Keratinocyte (primary cell): ENCODE data around the gene CASTOR1. TPM values are rescaled to one million over a fixed set of nuclear protein-coding genes. Genes with fewer than 3 reads are reported as not detected.

ENCODE experiments used
- DNase-seq: peaks from one replicate; pipeline ENCODE4 v3.0.0-alpha.2; 2011; ENCODE audit warnings: low read depth, missing footprints, low spot score
- FAIRE-seq: peaks from 2 replicates; lab custom pipeline; 2011; peaks lifted over from hg19 to GRCh38; lab: Jason Lieb, UNC
- H2AFZ ChIP-seq: 2 replicates; pipeline ENCODE4 v1.6.0; 2012; ENCODE audit warnings: low read length, control low read depth, inconsistent platforms; ENCODE audit not compliant: control insufficient read depth
- H3K27ac ChIP-seq: 2 replicates; pipeline ENCODE4 v1.5.1; 2011; ENCODE audit warnings: low read length; ENCODE audit not compliant: control insufficient read depth, insufficient read depth
- H3K27me3 ChIP-seq: 3 replicates; pipeline ENCODE4 v1.6.0; 2011; ENCODE audit warnings: low read length; ENCODE audit not compliant: control insufficient read depth, insufficient read depth; ENCODE audit errors: extremely low read depth
- H3K36me3 ChIP-seq, 2 experiments: 2 replicates in 1 of 2; 3 replicates in 1 of 2; pipeline ENCODE4 v1.5.1; 2011; ENCODE audit warnings: low read length in 2 of 2, mild to moderate bottlenecking in 1 of 2; ENCODE audit not compliant: control insufficient read depth in 2 of 2, insufficient read depth in 2 of 2; ENCODE audit errors: extremely low read depth in 1 of 2
- H3K4me1 ChIP-seq: 3 replicates; pipeline ENCODE4 v1.5.1; 2011; ENCODE audit warnings: low read length; ENCODE audit not compliant: control insufficient read depth, insufficient read depth; ENCODE audit errors: extremely low read depth
- H3K4me2 ChIP-seq: 3 replicates; pipeline ENCODE4 v1.6.0; 2011; ENCODE audit warnings: low read depth, low read length; ENCODE audit not compliant: control insufficient read depth, insufficient read depth; ENCODE audit errors: extremely low read depth
- H3K4me3 ChIP-seq, 3 experiments: fragments of 200-600 bp in 1 of 3; sonication (generic) in 1 of 3; 2 replicates in 2 of 3; 3 replicates in 1 of 3; pipeline ENCODE4 v1.5.1; 2011 to 2016; ENCODE audit warnings: low read length in 3 of 3, mild to moderate bottlenecking in 3 of 3, control low read depth in 2 of 3, inconsistent platforms in 1 of 3, low read depth in 1 of 3, mixed read lengths in 1 of 3, mixed run types in 1 of 3, moderate library complexity in 1 of 3; ENCODE audit not compliant: control insufficient read depth in 2 of 3, insufficient read depth in 2 of 3; ENCODE audit errors: extremely low read depth in 1 of 3
- H3K79me2 ChIP-seq: 2 replicates; pipeline ENCODE4 v1.6.0; 2012; ENCODE audit warnings: low read length; ENCODE audit not compliant: control insufficient read depth, insufficient read depth
- H3K9ac ChIP-seq: 3 replicates; pipeline ENCODE4 v1.6.0; 2011; ENCODE audit warnings: low read length; ENCODE audit not compliant: control insufficient read depth, insufficient read depth; ENCODE audit errors: extremely low read depth
- H3K9me1 ChIP-seq: 3 replicates; pipeline ENCODE4 v1.6.0; 2011; ENCODE audit warnings: low read length; ENCODE audit not compliant: control insufficient read depth, insufficient read depth; ENCODE audit errors: extremely low read depth
- H3K9me3 ChIP-seq: 2 replicates; pipeline ENCODE4 v1.5.1; 2012; ENCODE audit warnings: low read depth, low read length; ENCODE audit not compliant: control insufficient read depth
- H4K20me1 ChIP-seq: 3 replicates; pipeline ENCODE4 v1.6.0; 2011; ENCODE audit warnings: low read length; ENCODE audit not compliant: control insufficient read depth, insufficient read depth; ENCODE audit errors: extremely low read depth
- CTCF ChIP-seq, 3 experiments: IDR thresholded peaks in 1 of 3; conservative IDR thresholded peaks in 1 of 3; optimal IDR thresholded peaks in 1 of 3; 2 replicates in 2 of 3; 3 replicates in 1 of 3; pipeline versions ENCODE3 to v1.5.1; 2011; ENCODE audit warnings: low read length in 3 of 3, mild to moderate bottlenecking in 3 of 3, moderate library complexity in 2 of 3, control low read depth in 1 of 3, inconsistent platforms in 1 of 3; ENCODE audit not compliant: insufficient read depth in 2 of 3; ENCODE audit errors: extremely low read depth in 1 of 3
- EZH2 ChIP-seq: IDR thresholded peaks from one replicate; pipeline ENCODE4 v1.6.1; 2012; ENCODE audit warnings: inconsistent platforms, mild to moderate bottlenecking, low read length, moderate library complexity
- dilution Hi-C: fragments of 300-500 bp; cut with MboI; formaldehyde crosslinking; loops from one replicate; pipeline ENCODE4 v1.7.0; 2020; ENCODE audit warnings: low sequenced_read_pairs; ENCODE audit not compliant: extremely low pct_ligation_motif_present
- polyA plus RNA-seq, 5 experiments: library from polyadenylated mRNA; depleted of rRNA in 3 of 5; stranded (reverse) in 3 of 5; stranded (forward) in 1 of 5; unstranded in 1 of 5; fragments of >200 nt; gene quantifications; 1 replicate in 1 of 5; 2 replicates in 3 of 5; 3 replicates in 1 of 5; pipeline versions ENCODE4 v1.2.1 to v1.2.3, GENCODE V29; 2011 to 2012; ENCODE audit warnings: missing spikeins in 2 of 5, low read depth in 1 of 5, low replicate concordance in 1 of 5

The CASTOR1 gene
- polyA plus RNA-seq, 1 donor (not counting 4 experiments of a cell fraction or from before 2014, with no cell fraction given): 9.1 TPM

DNA sequence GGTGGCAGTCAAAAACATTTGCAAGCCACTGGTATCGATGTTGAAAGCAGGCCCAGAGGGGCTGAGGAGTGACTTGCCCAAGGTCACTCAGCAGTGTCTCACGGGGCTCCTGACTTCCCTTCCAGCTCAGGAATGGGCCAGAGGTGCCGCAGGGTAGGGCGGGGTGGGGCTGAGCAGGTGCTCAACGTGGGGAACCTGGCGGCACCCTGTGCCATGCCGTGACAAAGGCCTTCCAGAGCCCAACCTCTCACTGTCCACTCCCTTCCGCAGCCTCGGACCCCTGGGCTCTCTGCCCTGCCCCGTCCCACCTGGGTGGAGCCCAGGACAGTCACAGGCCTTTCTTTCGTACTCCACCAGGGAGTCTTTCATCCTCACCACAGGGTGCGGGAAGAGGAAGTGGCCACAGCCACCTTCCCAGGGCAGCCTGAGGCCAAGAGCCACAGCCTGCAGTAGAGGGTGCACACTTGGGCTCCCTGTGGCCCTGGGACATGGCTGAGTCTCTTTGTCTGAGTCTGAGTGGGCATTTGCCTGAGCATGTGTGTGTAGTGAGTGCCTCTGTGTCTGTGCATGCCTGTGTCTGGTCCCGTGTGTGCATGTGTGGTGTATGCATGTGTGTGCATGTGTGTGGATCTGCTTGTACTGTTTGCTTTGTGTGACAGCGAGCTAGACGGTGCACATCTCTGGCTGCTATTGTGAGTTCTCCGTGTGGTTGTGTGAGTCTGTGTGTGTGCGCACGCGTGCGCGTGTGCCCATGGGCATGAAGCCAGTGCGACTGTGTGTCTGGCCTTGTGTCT lies 36.7 kb downstream of the CASTOR1 start:
- H3K4me3 ChIP-seq: no peak overlapping the region
- dilution Hi-C loops: no loop called here
- FAIRE-seq: peak; percentile 96
- no peaks in the 10 kb centered on the region for H3K36me3 ChIP-seq
- peak overlapping the region; percentile 4 for H2AFZ ChIP-seq
- peak overlapping the region; percentile 44 for H3K4me2 ChIP-seq
- H3K27me3 ChIP-seq: no peaks in the 10 kb centered on the region
- H3K9me1 ChIP-seq: no peaks in the 10 kb centered on the region
- peak overlapping the region; percentile 1 for H3K9ac ChIP-seq
- H4K20me1 ChIP-seq: no peaks in the 10 kb centered on the region
- peaks cover 46% of the 10 kb centered on the region for H3K4me1 ChIP-seq
- H3K79me2 ChIP-seq: no peaks in the 10 kb centered on the region
- H3K27ac ChIP-seq: peak overlapping the region; percentile 13
- no peaks in the 10 kb centered on the region for H3K9me3 ChIP-seq
- no peak for DNase-seq
- TF ChIP-seq EZH2 (no peak), CTCF (optimal IDR thresholded peaks at IDR 0.05 in 1 of 3, IDR thresholded peaks at IDR 0.05 in 1 of 3, conservative IDR thresholded peaks at IDR 0.05 in 1 of 3; ENCODE audit: extremely low read depth in 1 of 3, insufficient read depth in 2 of 3, low read length in 3 of 3) (no peak)

DNA sequence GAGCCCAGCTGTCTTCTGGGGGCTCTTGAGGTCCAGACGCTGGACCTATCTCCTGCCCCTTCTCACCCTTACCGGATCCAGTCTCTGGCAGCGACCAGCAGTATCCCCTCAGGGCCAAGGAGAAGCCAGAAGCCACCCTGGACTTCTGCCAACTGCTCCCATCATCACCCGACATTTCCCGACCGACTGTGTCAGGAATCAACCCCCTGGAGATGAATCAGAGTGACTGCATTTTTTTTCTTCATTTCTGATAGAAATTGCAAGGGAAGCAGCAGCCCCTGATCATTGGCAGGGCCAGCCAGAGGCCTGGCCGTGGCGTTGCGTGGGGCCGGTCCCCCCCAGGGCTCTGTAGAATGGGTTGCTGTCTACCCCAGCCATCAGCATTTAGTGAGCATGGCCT lies 37.6 kb downstream of the CASTOR1 start:
- peak overlapping the region; percentile 52 for H3K4me2 ChIP-seq
- dilution Hi-C loops: no loop called here
- H3K4me3 ChIP-seq: no peak overlapping the region

More for the DNA sequence above, 37.6 kb downstream of the CASTOR1 start:
- Histone ChIP-seq H2AFZ (no peak overlapping the region), H3K27me3 (no peaks in the 10 kb centered on the region), H4K20me1 (no peaks in the 10 kb centered on the region), H3K9me3 (no peaks in the 10 kb centered on the region), H3K9ac (peak overlapping the region; percentile 18), H3K36me3 (no peaks in the 10 kb centered on the region), H3K27ac (peak overlapping the region; percentile 2), H3K79me2 (no peaks in the 10 kb centered on the region), H3K9me1 (no peaks in the 10 kb centered on the region), H3K4me1 (peaks cover 41% of the 10 kb centered on the region)
- FAIRE-seq (no peak), DNase-seq (no peak)
- no peak for TF ChIP-seq CTCF (optimal IDR thresholded peaks at IDR 0.05 in 1 of 3, IDR thresholded peaks at IDR 0.05 in 1 of 3, conservative IDR thresholded peaks at IDR 0.05 in 1 of 3; ENCODE audit: extremely low read depth in 1 of 3, insufficient read depth in 2 of 3, low read length in 3 of 3)
- no peak for TF ChIP-seq EZH2
